Measurements from ENCODE around the gene ZNF330.

Gene ZNF330

DNA sequence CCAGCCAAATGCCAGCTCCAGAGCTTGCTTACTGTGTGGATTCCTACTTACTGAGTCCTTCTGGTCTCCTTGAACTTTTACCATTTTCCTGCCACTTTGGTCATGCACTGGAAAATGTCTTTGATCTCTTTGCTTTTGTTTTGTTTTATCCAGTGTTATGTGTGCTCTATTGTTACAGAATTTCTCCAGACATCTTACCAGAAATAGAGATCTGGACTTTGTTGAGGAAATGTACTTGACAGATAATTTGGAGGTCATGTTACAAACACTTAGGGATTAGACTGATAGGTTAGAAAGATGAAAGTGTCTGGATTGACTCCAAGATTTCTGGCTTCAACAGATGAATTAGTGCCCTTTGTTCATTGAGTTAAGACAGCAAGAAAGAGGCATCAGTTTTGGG lies 5.7 kb upstream of the ZNF330 start:
- H3K36me3 ChIP-seq (ENCODE audit: control insufficient read depth, low read length), result no peaks in the 10 kb centered on the region
- H3K4me2 ChIP-seq (ENCODE audit: low read length), result no peak overlapping the region
- no peaks in the 10 kb centered on the region; the same call in 1 of the 2 replicates for H3K9me2 ChIP-seq (replicated peaks; ENCODE audit: control insufficient read depth, low read length)
- H3K4me1 ChIP-seq (ENCODE audit: control insufficient read depth, low read length), result no peaks in the 10 kb centered on the region
- no peaks in the 10 kb centered on the region for H3F3A ChIP-seq (ENCODE audit: control insufficient read depth, insufficient read depth)
- H3K79me2 ChIP-seq (ENCODE audit: control insufficient read depth, low read length), result no peaks in the 10 kb centered on the region
- no peak overlapping the region for H3K4me3 ChIP-seq (ENCODE audit: low read length)
- no peaks in the 10 kb centered on the region for H4K20me1 ChIP-seq (ENCODE audit: control insufficient read depth, insufficient read depth, low read depth, low read length)
- no peaks in the 10 kb centered on the region for H3K9me3 ChIP-seq (ENCODE audit: control insufficient read depth, insufficient read depth, low read length)
- TF ChIP-seq EZH2phosphoT487 (IDR thresholded peaks at IDR 0.05; ENCODE audit: borderline replicate concordance, low read length), result no peak
- TF ChIP-seq, protein P1, sequence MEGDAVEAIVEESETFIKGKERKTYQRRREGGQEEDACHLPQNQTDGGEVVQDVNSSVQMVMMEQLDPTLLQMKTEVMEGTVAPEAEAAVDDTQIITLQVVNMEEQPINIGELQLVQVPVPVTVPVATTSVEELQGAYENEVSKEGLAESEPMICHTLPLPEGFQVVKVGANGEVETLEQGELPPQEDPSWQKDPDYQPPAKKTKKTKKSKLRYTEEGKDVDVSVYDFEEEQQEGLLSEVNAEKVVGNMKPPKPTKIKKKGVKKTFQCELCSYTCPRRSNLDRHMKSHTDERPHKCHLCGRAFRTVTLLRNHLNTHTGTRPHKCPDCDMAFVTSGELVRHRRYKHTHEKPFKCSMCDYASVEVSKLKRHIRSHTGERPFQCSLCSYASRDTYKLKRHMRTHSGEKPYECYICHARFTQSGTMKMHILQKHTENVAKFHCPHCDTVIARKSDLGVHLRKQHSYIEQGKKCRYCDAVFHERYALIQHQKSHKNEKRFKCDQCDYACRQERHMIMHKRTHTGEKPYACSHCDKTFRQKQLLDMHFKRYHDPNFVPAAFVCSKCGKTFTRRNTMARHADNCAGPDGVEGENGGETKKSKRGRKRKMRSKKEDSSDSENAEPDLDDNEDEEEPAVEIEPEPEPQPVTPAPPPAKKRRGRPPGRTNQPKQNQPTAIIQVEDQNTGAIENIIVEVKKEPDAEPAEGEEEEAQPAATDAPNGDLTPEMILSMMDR (IDR thresholded peaks at IDR 0.05; ENCODE audit: low read depth, low read length, poor library complexity, severe bottlenecking), result no peak
- H3K27me3 ChIP-seq (ENCODE audit: control insufficient read depth, low read length), result peaks cover 9% of the 10 kb centered on the region
- no peak overlapping the region for H3K27ac ChIP-seq (ENCODE audit: low read depth, low read length)

DNA sequence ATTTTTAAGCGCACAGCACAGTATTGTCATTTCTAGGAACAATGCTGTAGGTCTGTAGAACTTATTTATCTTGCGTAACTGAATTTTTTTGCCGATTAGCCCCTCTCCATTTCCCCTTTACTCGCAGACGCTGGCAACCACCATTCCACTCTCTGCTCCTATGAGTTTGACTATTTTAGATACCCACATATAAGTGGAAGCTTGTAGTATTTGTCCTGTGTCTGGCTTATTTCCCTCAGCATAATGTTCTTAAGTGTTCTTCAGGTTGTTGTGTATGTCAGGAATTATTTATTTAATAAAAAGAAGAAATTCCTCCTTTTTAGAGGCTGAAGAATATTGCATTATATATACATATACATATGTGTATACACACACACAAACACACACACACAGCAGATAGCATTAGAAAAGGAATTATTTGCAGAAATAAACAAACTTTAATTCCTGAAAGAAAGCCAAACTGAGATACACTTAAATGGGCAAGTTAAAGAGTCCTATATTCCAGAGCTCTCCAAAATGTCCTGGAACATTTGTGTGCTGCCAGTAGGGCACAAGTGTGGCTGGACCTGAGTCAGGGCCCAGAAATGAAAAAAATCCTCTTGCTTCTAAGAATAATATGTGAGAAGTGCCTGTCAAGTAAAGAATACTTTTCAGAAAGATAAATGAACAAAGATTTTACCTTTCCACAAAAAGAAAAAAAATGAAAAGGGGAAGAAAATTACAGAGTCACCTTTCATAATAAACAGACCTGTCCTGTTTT lies 4.5 kb upstream of the ZNF330 start:
- no peak overlapping the region for H3K4me3 ChIP-seq (ENCODE audit: low read length)
- no peak overlapping the region for H3K27ac ChIP-seq (ENCODE audit: low read depth, low read length)
- H3K27me3 ChIP-seq (ENCODE audit: control insufficient read depth, low read length), result peaks cover 2% of the 10 kb centered on the region; the same call in 1 of the 2 replicates
- peaks cover 4% of the 10 kb centered on the region for H3K36me3 ChIP-seq (ENCODE audit: control insufficient read depth, low read length)
- no peaks in the 10 kb centered on the region for H3K9me3 ChIP-seq (ENCODE audit: control insufficient read depth, insufficient read depth, low read length)
- H3K4me2 ChIP-seq (ENCODE audit: low read length), result no peak overlapping the region
- H3K79me2 ChIP-seq (ENCODE audit: control insufficient read depth, low read length), result peaks cover 5% of the 10 kb centered on the region
- H4K20me1 ChIP-seq (ENCODE audit: control insufficient read depth, insufficient read depth, low read depth, low read length), result no peaks in the 10 kb centered on the region
- TF ChIP-seq EZH2phosphoT487 (IDR thresholded peaks at IDR 0.05; ENCODE audit: borderline replicate concordance, low read length), result no peak
- TF ChIP-seq, protein P1 (IDR thresholded peaks at IDR 0.05; ENCODE audit: low read depth, low read length, poor library complexity, severe bottlenecking), result no peak
- H3F3A ChIP-seq (ENCODE audit: control insufficient read depth, insufficient read depth), result no peaks in the 10 kb centered on the region
- H3K4me1 ChIP-seq (ENCODE audit: control insufficient read depth, low read length), result peaks cover 5% of the 10 kb centered on the region
- no peaks in the 10 kb centered on the region; the same call in 1 of the 2 replicates for H3K9me2 ChIP-seq (replicated peaks; ENCODE audit: control insufficient read depth, low read length)

DNA sequence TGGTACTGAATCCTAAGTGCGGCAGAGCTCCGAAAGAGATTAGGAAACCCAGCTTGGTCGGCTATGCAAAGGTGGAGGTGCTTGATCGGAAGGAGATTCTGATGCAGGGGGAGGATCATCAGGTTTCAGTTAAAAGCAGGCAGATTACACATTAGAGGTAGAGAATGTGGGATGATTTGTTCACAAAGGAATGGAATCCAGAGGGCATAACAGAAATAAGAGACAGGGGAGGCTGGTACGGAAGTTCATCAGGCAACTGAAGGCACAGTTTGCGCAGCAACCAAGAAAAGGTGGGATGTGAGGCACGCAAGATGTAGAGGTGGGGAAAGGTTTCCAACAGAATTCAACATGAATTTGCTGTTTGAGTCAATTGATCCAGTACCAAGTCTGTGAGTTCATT lies 424 bp upstream of the ZNF330 start:
- H3K27ac ChIP-seq (ENCODE audit: low read depth, low read length), result no peak overlapping the region
- peaks cover 18% of the 10 kb centered on the region for H3K4me1 ChIP-seq (ENCODE audit: control insufficient read depth, low read length)
- H3K9me3 ChIP-seq (ENCODE audit: control insufficient read depth, insufficient read depth, low read length), result no peaks in the 10 kb centered on the region
- H3K4me2 ChIP-seq (ENCODE audit: low read length), result peak overlapping the region; percentile 76
- no peaks in the 10 kb centered on the region for H3K27me3 ChIP-seq (ENCODE audit: control insufficient read depth, low read length)
- H3K4me3 ChIP-seq (ENCODE audit: low read length), result peak overlapping the region; percentile 91
- H3K79me2 ChIP-seq (ENCODE audit: control insufficient read depth, low read length), result peaks cover 45% of the 10 kb centered on the region
- H3F3A ChIP-seq (ENCODE audit: control insufficient read depth, insufficient read depth), result no peaks in the 10 kb centered on the region
- TF ChIP-seq EZH2phosphoT487 (IDR thresholded peaks at IDR 0.05; ENCODE audit: borderline replicate concordance, low read length), result no peak
- TF ChIP-seq, protein P1 (IDR thresholded peaks at IDR 0.05; ENCODE audit: low read depth, low read length, poor library complexity, severe bottlenecking), result no peak
- no peaks in the 10 kb centered on the region; the same call in 1 of the 2 replicates for H3K9me2 ChIP-seq (replicated peaks; ENCODE audit: control insufficient read depth, low read length)
- H4K20me1 ChIP-seq (ENCODE audit: control insufficient read depth, insufficient read depth, low read depth, low read length), result no peaks in the 10 kb centered on the region; the same call in 1 of the 2 replicates
- H3K36me3 ChIP-seq (ENCODE audit: control insufficient read depth, low read length), result peaks cover 36% of the 10 kb centered on the region

Measured in DOHH2 (cell line).